MCF 10A (cell line): ENCODE data around the gene BAHCC1. TPM values are rescaled to one million over a fixed set of nuclear protein-coding genes. Genes with fewer than 3 reads are reported as not detected.

ENCODE experiments used
- BruUV-seq: library from RNA; stranded (reverse); fragments of 400-500 nt; replicated peaks from 2 replicates; lab custom pipeline; 2021; lab: Mats Ljungman, UMichigan
- CTCF ChIA-PET: fragments of 300-600 bp; sonication (Branson Sonifier 250); formaldehyde crosslinking; extraction: SDS; loops from one replicate; lab custom pipeline; 2021; ENCODE audit warnings: antibody characterized with exemption, inconsistent platforms; lab: Yijun Ruan, JAX
- POLR2A ChIA-PET: fragments of 300-600, 350-650 bp; sonication (Branson Sonifier 250); formaldehyde crosslinking; extraction: SDS; loops from one replicate; lab custom pipeline; 2020; ENCODE audit warnings: antibody characterized with exemption, inconsistent platforms; lab: Yijun Ruan, JAX
- DNase-seq: peaks from one replicate; pipeline ENCODE4 v3.0.0-alpha.2; 2018; ENCODE audit not compliant: unreplicated experiment
- H3K27ac Mint-ChIP-seq: one replicate; pipeline ENCODE4 v1.8.0; 2022; ENCODE audit warnings: mild to moderate bottlenecking, low read depth, mixed read lengths; ENCODE audit not compliant: unreplicated experiment
- H3K27me3 Mint-ChIP-seq: one replicate; pipeline ENCODE4 v1.8.0; 2022; ENCODE audit warnings: mixed read lengths; ENCODE audit not compliant: insufficient read depth, unreplicated experiment
- H3K36me3 Mint-ChIP-seq: one replicate; pipeline ENCODE4 v1.8.0; 2022; ENCODE audit warnings: mild to moderate bottlenecking, moderate library complexity, mixed read lengths; ENCODE audit not compliant: insufficient read depth, unreplicated experiment
- H3K4me1 Mint-ChIP-seq: one replicate; pipeline ENCODE4 v1.8.0; 2022; ENCODE audit warnings: mixed read lengths; ENCODE audit not compliant: insufficient read depth, unreplicated experiment
- H3K4me3 Mint-ChIP-seq: one replicate; pipeline ENCODE4 v1.8.0; 2022; ENCODE audit warnings: mild to moderate bottlenecking, moderate library complexity, mixed read lengths; ENCODE audit not compliant: unreplicated experiment
- H3K9me3 Mint-ChIP-seq: one replicate; pipeline ENCODE4 v1.8.0; 2022; ENCODE audit warnings: mixed read lengths; ENCODE audit not compliant: unreplicated experiment
- intact Hi-C: fragments of 100-400 bp; cut with micrococcal nuclease; formaldehyde crosslinking; loops from 2 replicates; pipeline ENCODE4 v1.14.1; 2022
- total RNA-seq: library from RNA; stranded (reverse); gene quantifications from 2 replicates; pipeline ENCODE4 v1.2.3, GENCODE V29; 2022
- TF ChIP-seq, protein P1 (sequence below): fragments of 200-600 bp; IDR thresholded peaks from one replicate; pipeline ENCODE4 v1.8.0; 2022; ENCODE audit warnings: antibody characterized with exemption, mild to moderate bottlenecking; ENCODE audit not compliant: unreplicated experiment

The BAHCC1 gene
- total RNA-seq, 1 experiment from 2014 or later = 7.4 TPM

DNA sequence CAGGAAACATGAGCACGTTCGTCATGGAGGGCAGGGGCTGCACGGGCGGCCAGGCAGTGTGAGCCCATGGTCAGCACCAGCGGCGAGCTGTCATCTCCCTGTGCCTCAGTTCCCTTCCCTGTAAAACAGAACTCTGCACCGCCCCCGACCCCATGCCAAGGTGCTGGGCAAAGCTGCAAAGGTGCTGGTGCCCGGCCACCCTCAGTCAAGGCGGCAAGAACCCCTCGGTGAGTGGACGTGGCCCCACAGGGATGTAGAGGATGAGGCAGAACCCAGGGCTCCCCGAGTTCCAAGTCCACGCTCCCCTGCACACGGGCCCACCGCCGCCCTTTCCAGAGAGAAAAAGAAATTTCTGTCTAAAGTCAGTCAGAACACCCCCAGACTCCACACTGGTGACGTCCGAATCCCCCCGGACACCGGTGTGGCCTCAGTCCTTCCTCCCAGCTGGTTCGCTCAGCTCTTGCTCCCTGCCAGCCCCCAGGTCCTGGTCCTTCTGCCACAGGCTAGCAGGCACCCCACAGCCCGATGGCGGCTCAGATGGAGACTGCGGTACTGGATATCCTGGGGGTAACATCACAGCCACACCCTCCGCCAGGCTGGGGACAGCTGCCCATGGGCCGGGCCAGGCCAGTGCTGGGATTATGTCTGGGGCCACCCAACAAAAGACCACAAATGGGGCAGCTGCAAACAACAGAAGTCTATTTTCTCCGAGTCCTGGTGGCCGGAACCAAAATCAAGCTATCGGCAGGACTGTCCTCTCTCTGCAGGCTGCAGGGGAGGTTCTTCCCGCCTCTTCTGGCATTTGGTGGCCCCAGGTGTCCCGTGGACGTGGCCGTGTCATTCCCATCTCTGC is 14.4 kb upstream of the BAHCC1 start:
- Mint-ChIP-seq H3K27me3 (no peaks in the 10 kb centered on the region), H3K9me3 (no peaks in the 10 kb centered on the region), H3K4me3 (no peak overlapping the region), H3K4me1 (no peaks in the 10 kb centered on the region), H3K27ac (no peak overlapping the region), H3K36me3 (no peaks in the 10 kb centered on the region)
- intact Hi-C loops = no loop called here
- TF ChIP-seq, protein P1, sequence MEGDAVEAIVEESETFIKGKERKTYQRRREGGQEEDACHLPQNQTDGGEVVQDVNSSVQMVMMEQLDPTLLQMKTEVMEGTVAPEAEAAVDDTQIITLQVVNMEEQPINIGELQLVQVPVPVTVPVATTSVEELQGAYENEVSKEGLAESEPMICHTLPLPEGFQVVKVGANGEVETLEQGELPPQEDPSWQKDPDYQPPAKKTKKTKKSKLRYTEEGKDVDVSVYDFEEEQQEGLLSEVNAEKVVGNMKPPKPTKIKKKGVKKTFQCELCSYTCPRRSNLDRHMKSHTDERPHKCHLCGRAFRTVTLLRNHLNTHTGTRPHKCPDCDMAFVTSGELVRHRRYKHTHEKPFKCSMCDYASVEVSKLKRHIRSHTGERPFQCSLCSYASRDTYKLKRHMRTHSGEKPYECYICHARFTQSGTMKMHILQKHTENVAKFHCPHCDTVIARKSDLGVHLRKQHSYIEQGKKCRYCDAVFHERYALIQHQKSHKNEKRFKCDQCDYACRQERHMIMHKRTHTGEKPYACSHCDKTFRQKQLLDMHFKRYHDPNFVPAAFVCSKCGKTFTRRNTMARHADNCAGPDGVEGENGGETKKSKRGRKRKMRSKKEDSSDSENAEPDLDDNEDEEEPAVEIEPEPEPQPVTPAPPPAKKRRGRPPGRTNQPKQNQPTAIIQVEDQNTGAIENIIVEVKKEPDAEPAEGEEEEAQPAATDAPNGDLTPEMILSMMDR = no peak
- CTCF ChIA-PET = interaction anchor here (0.6 kb wide), 1 partner anchor 27 kb away, joined by 4 read pairs; no protein-coding TSS in a partner anchor
- BruUV-seq = no TSS peak
- POLR2A ChIA-PET = no interaction called here
- no peak for DNase-seq

DNA sequence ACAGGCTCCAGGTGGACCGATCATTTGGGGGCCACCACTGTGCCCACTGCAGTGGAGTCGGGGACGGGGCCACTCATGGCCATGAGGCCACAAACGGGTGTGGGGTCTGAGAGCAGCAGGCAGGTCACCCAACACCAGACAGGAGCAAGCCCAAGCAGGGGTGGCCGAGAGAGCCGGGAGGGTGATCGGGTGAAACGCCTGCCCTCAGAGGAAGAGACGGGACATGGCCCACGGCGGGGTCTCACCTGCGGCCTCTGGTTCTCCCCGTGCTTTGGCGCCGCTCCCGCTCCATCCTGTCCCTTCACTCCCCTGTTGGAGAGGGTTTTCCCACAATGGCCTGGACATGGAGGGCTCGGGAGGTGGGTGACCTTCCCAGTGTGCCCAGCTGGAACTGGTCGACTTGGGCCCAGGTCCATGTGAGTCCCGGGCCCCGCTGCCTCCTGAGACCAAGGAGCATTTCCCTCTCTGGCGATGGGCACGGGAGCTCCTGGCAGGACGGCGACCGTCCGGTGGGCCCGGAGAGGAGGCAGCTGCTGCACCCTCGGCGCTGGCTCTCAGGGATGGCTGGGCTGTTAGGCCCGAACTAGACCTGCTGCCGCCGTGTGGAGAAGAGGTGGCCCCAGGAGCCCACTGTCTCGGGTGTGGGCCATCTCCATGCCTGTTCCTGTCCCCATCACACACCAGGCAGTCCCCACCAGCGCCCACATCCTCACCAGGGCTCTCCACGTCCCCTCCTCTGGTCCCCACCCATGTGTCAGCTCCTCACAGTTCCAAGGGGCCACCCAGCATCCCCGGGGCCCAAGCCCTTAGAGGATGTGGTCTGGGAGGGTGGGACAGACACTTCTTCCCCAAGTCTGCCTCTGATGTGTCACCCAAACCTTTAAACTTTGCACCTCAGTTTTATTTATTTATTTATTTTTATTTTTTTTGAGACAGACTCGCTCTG is 13.4 kb upstream of the BAHCC1 start:
- ChIA-PET CTCF (interaction anchor here (0.6 to 0.7 kb wide), 3 partner anchors 10 to 102 kb away, joined by 4 to 6 read pairs (median 5); no protein-coding TSS in a partner anchor), POLR2A (interaction anchor here (1.9 kb wide), 1 partner anchor 14 kb away, joined by 5 read pairs; no protein-coding TSS in a partner anchor)
- no peak overlapping the region for H3K27ac Mint-ChIP-seq
- intact Hi-C loops = no loop called here
- H3K27me3 Mint-ChIP-seq = no peaks in the 10 kb centered on the region
- no peak overlapping the region for H3K4me3 Mint-ChIP-seq
- TF ChIP-seq, protein P1 = no peak
- no TSS peak for BruUV-seq
- H3K4me1 Mint-ChIP-seq = no peaks in the 10 kb centered on the region
- DNase-seq = no peak
- H3K9me3 Mint-ChIP-seq = no peaks in the 10 kb centered on the region
- no peaks in the 10 kb centered on the region for H3K36me3 Mint-ChIP-seq

GRCh38 chr17:81382851-81383250 is 12.4 kb upstream of the BAHCC1 start:
- DNase-seq = no peak
- ChIA-PET POLR2A (interaction anchor here (1.9 kb wide), 1 partner anchor 13 kb away, joined by 5 read pairs; no protein-coding TSS in a partner anchor), CTCF (interaction anchor here (0.7 kb wide), 2 partner anchors 11 to 101 kb away, joined by 5 to 6 read pairs; no protein-coding TSS in a partner anchor)
- no TSS peak for BruUV-seq
- Mint-ChIP-seq H3K4me3 (no peak overlapping the region), H3K9me3 (no peaks in the 10 kb centered on the region), H3K36me3 (no peaks in the 10 kb centered on the region), H3K27me3 (no peaks in the 10 kb centered on the region), H3K4me1 (no peaks in the 10 kb centered on the region), H3K27ac (no peak overlapping the region)
- intact Hi-C loops = no loop called here
- TF ChIP-seq, protein P1 = no peak
